ENCODE data around the gene DSG4.

The DSG4 gene

GRCh38 chr18:31410716-31411483 is 34.3 kb downstream of the DSG4 start:
- no peak for DNase-seq

GRCh38 chr18:31413137-31413536 is 36.6 kb downstream of the DSG4 start:
- DNase-seq: no peak

GRCh38 chr18:31417850-31418249 is 41.3 kb downstream of the DSG4 start:
- no peak for DNase-seq

- DNase-seq: no peak
These were observed 42.9 kb downstream of the DSG4 start for GRCh38 chr18:31419457-31419932.

- DNase-seq: no peak
These were observed 43.5 kb downstream of the DSG4 start for GRCh38 chr18:31420032-31420431.

- DNase-seq: no peak
These were observed 43.9 kb downstream of the DSG4 start for GRCh38 chr18:31420524-31420923.

- peak; percentile 72 for DNase-seq
These were observed 47.9 kb downstream of the DSG4 start for GRCh38 chr18:31424383-31424988.

GRCh38 chr18:31426021-31426420 is 49.4 kb downstream of the DSG4 start:
- DNase-seq: no peak

GRCh38 chr18:31426871-31427406 is 50.4 kb downstream of the DSG4 start:
- DNase-seq: no peak

- DNase-seq: no peak
These were observed 51.6 kb downstream of the DSG4 start for GRCh38 chr18:31428211-31428610.

GRCh38 chr18:31429623-31430022 is 53.0 kb downstream of the DSG4 start:
- DNase-seq: peak; percentile 58

GRCh38 chr18:31430072-31430471 is 53.5 kb downstream of the DSG4 start:
- no peak for DNase-seq

GRCh38 chr18:31430554-31430953 is 54.0 kb downstream of the DSG4 start:
- DNase-seq: no peak

GRCh38 chr18:31432316-31432715 is 55.7 kb downstream of the DSG4 start:
- DNase-seq: no peak

GRCh38 chr18:31436825-31437224 is 60.2 kb downstream of the DSG4 start:
- DNase-seq: no peak

GRCh38 chr18:31438402-31438801 is 61.8 kb downstream of the DSG4 start:
- no peak for DNase-seq

- DNase-seq: no peak
These were observed 63.3 kb downstream of the DSG4 start for GRCh38 chr18:31439807-31440325.

- no peak for DNase-seq
These were observed 64.2 kb downstream of the DSG4 start for GRCh38 chr18:31440787-31441186.

GRCh38 chr18:31441493-31441892 is 64.9 kb downstream of the DSG4 start:
- DNase-seq: no peak

GRCh38 chr18:31444142-31444541 is 67.6 kb downstream of the DSG4 start:
- no peak for DNase-seq

- no peak for DNase-seq
These were observed 69.3 kb downstream of the DSG4 start for GRCh38 chr18:31445908-31446307.

- DNase-seq: no peak
These were observed 70.3 kb downstream of the DSG4 start for GRCh38 chr18:31446854-31447253.

- no peak for DNase-seq
These were observed 71.1 kb downstream of the DSG4 start, which contains the start of gene DSG3 for GRCh38 chr18:31447530-31448191. Gene DSG3 (plus strand): TSS chr18:31447741. CDS start chr18:31447878, 137 bp downstream.
